GF-D8 (cell line): ENCODE data around the gene C1orf94.
"Not testable (repeated sequence)": the region's sequence is repeated elsewhere in the genome, so short reads cannot be mapped to it uniquely, and the experiment has no call there.

Experiments
- DNase-seq: peaks from one replicate; lab custom pipeline; 2025; lab: John Stamatoyannopoulos, UW

The C1orf94 gene

GRCh38 chr1:34164771-34165391, 11.8 kb upstream of the C1orf94 start, which contains the start of gene CSMD2:
TSS of gene CSMD2 (minus strand) at chr1:34165230. CDS start at chr1:34165097, 133 bp downstream.
- DNase-seq = no peak

GRCh38 chr1:34165422-34165921, 11.2 kb upstream of the C1orf94 start:
- no peak for DNase-seq

- no peak for DNase-seq
Observed at GRCh38 chr1:34166191-34166624, 10.5 kb upstream of the C1orf94 start.

- no peak for DNase-seq
Observed at GRCh38 chr1:34166625-34167361, 9.9 kb upstream of the C1orf94 start.

GRCh38 chr1:34167389-34167788, 9.3 kb upstream of the C1orf94 start:
- no peak for DNase-seq

GRCh38 chr1:34175744-34176143, 963 bp upstream of the C1orf94 start:
- no peak for DNase-seq

- no peak for DNase-seq
Observed at GRCh38 chr1:34178072-34178471, 1.4 kb downstream of the C1orf94 start.

- DNase-seq = not testable (repeated sequence)
Observed at GRCh38 chr1:34183381-34183780, 6.7 kb downstream of the C1orf94 start.

GRCh38 chr1:34186741-34187494, 10.2 kb downstream of the C1orf94 start:
- DNase-seq = no peak

GRCh38 chr1:34188418-34188817, 11.7 kb downstream of the C1orf94 start:
- no peak for DNase-seq

- DNase-seq = no peak
Observed at GRCh38 chr1:34188985-34189384, 12.3 kb downstream of the C1orf94 start.

- no peak for DNase-seq
Observed at GRCh38 chr1:34190692-34191091, 14.0 kb downstream of the C1orf94 start.

- no peak for DNase-seq
Observed at GRCh38 chr1:34192621-34193020, 15.9 kb downstream of the C1orf94 start.

- no peak for DNase-seq
Observed at GRCh38 chr1:34199927-34200326, 23.2 kb downstream of the C1orf94 start.

- no peak for DNase-seq
Observed at GRCh38 chr1:34212673-34213072, 36.0 kb downstream of the C1orf94 start.

GRCh38 chr1:34213956-34214355, 37.2 kb downstream of the C1orf94 start:
- no peak for DNase-seq

GRCh38 chr1:34231441-34231840, 54.7 kb downstream of the C1orf94 start:
- no peak for DNase-seq

- DNase-seq = no peak
Observed at GRCh38 chr1:34235594-34235993, 58.9 kb downstream of the C1orf94 start.

GRCh38 chr1:34236089-34236488, 59.4 kb downstream of the C1orf94 start:
- DNase-seq = no peak

- DNase-seq = no peak
Observed at GRCh38 chr1:34237151-34237815, 60.6 kb downstream of the C1orf94 start.

- no peak for DNase-seq
Observed at GRCh38 chr1:34245967-34246366, 69.3 kb downstream of the C1orf94 start.

- no peak for DNase-seq
Observed at GRCh38 chr1:34250342-34250741, 73.6 kb downstream of the C1orf94 start.
